GM12878 (cell line): ENCODE results near the gene GRK2.
A peak's percentile ranks its signal among the peaks of the same experiment; 100 is the strongest.

Experiments used
- RAD21 ChIP-seq: IDR thresholded peaks from 2 replicates; pipeline ENCODE4 v1.6.1; 2011; ENCODE audit warnings: mild to moderate bottlenecking, low read depth, low read length, moderate library complexity; ENCODE audit not compliant: insufficient read depth
- REST ChIP-seq: IDR thresholded peaks from 2 replicates; pipeline ENCODE4 v1.6.1; 2012; ENCODE audit warnings: mild to moderate bottlenecking, low read depth, low read length
- TARDBP ChIP-seq: IDR thresholded peaks from 2 replicates; pipeline ENCODE4 v1.6.1; 2016; ENCODE audit warnings: borderline replicate concordance
- USF1 ChIP-seq: IDR thresholded peaks from 2 replicates; pipeline ENCODE4 v1.6.1; 2011; ENCODE audit warnings: borderline replicate concordance, low read depth, mild to moderate bottlenecking, moderate library complexity, mixed read lengths, low read length; ENCODE audit not compliant: insufficient read depth; ENCODE audit errors: extremely low read length
- ZSCAN29 ChIP-seq: fragments of 450-650 bp; IDR thresholded peaks from 2 replicates; pipeline ENCODE4 v1.6.1; 2017; ENCODE audit warnings: mild to moderate bottlenecking, moderate library complexity

- TF ChIP-seq TARDBP (0 out of 2 replicates have a peak, but pooled peaks have one; percentile 31), REST (peak; percentile 60), ZSCAN29 (no peak), RAD21 (0 out of 2 replicates have a peak, but pooled peaks have one; percentile 11), USF1 (no peak)
These were observed 26.3 kb upstream of the GRK2 start for GRCh38 chr11:67239783-67240575.
